ENCODE measurements around the gene SGIP1.
"Not testable (repeated sequence)": the region's sequence is repeated elsewhere in the genome, so short reads cannot be mapped to it uniquely, and the experiment has no call there.

Gene SGIP1

GRCh38 chr1:66733348-66734017 lies 199.5 kb downstream of the SGIP1 start:
- DNase-seq, result no peak

GRCh38 chr1:66734531-66734930 lies 200.6 kb downstream of the SGIP1 start:
- DNase-seq, result not testable (repeated sequence)

GRCh38 chr1:66737836-66738235 lies 203.9 kb downstream of the SGIP1 start:
- DNase-seq, result no peak

GRCh38 chr1:66739401-66740157 lies 205.6 kb downstream of the SGIP1 start:
- DNase-seq, result peak; percentile 58

GRCh38 chr1:66745451-66745850 lies 211.5 kb downstream of the SGIP1 start:
- no peak for DNase-seq

GRCh38 chr1:66747501-66747900 lies 213.5 kb downstream of the SGIP1 start:
- DNase-seq, result no peak

- peak; percentile 35 for DNase-seq
These were observed 216.6 kb downstream of the SGIP1 start for GRCh38 chr1:66750577-66750976.

GRCh38 chr1:66751160-66751559 lies 217.2 kb downstream of the SGIP1 start:
- no peak for DNase-seq

GRCh38 chr1:66752000-66752592 lies 218.1 kb downstream of the SGIP1 start, which contains the start of gene DYNLT5:
DYNLT5 (plus strand) TSS chr1:66752459; CDS start chr1:66754659, 2,200 bp downstream.
- DNase-seq, result peak; percentile 71

- DNase-seq, result peak; percentile 39
These were observed 218.9 kb downstream of the SGIP1 start for GRCh38 chr1:66752671-66753371.

- DNase-seq, result no peak
These were observed 223.8 kb downstream of the SGIP1 start for GRCh38 chr1:66757722-66758240.

GRCh38 chr1:66758241-66758755 lies 224.3 kb downstream of the SGIP1 start:
- DNase-seq, result peak; percentile 42

GRCh38 chr1:66760506-66760905 lies 226.6 kb downstream of the SGIP1 start:
- no peak for DNase-seq

GRCh38 chr1:66761221-66761620 lies 227.3 kb downstream of the SGIP1 start:
- DNase-seq, result peak; percentile 70

- DNase-seq, result peak; percentile 70
These were observed 231.1 kb downstream of the SGIP1 start for GRCh38 chr1:66764994-66765578.

GRCh38 chr1:66767626-66768025 lies 233.7 kb downstream of the SGIP1 start:
- peak; percentile 18 for DNase-seq

GRCh38 chr1:66768965-66769364 lies 235.0 kb downstream of the SGIP1 start:
- no peak for DNase-seq

- DNase-seq, result no peak
These were observed 235.7 kb downstream of the SGIP1 start for GRCh38 chr1:66769512-66770229.

GRCh38 chr1:66770240-66770639 lies 236.3 kb downstream of the SGIP1 start:
- no peak for DNase-seq

GRCh38 chr1:66770694-66771093 lies 236.7 kb downstream of the SGIP1 start:
- no peak for DNase-seq

GRCh38 chr1:66773227-66773626 lies 239.3 kb downstream of the SGIP1 start:
- DNase-seq, result no peak

GRCh38 chr1:66774438-66774837 lies 240.5 kb downstream of the SGIP1 start:
- no peak for DNase-seq

Measured in suppressor macrophage treated with lipopolysaccharide for 4 hours (primary cell).